Stimulated activated naive CD8-positive, alpha-beta T cell treated with anti-CD3 and anti-CD28 coated beads, Interleukin-15, Interleukin-2, amounts not matched to agents 100 ng/mL and 50 ng/mL, for 24 hours (primary cell): Measurements from ENCODE around the gene KLHL41.
"Not testable (repeated sequence)": the region's sequence is repeated elsewhere in the genome, so short reads cannot be mapped to it uniquely, and the experiment has no call there.

Experiments used
- H3K27ac Mint-ChIP-seq: one replicate; pipeline ENCODE4 v1.8.0; 2021; ENCODE audit warnings: mild to moderate bottlenecking, mixed read lengths
- H3K27me3 Mint-ChIP-seq: one replicate; pipeline ENCODE4 v1.8.0; 2021; ENCODE audit warnings: mixed read lengths
- H3K36me3 Mint-ChIP-seq: one replicate; pipeline ENCODE4 v1.8.0; 2021; ENCODE audit warnings: low read depth, mixed read lengths
- H3K4me1 Mint-ChIP-seq: one replicate; pipeline ENCODE4 v1.8.0; 2021; ENCODE audit warnings: low read depth, mixed read lengths
- H3K4me3 Mint-ChIP-seq: one replicate; pipeline ENCODE4 v1.8.0; 2021; ENCODE audit warnings: mild to moderate bottlenecking, mixed read lengths
- H3K9me3 Mint-ChIP-seq: one replicate; pipeline ENCODE4 v1.8.0; 2021; ENCODE audit warnings: mixed read lengths

KLHL41 gene

DNA sequence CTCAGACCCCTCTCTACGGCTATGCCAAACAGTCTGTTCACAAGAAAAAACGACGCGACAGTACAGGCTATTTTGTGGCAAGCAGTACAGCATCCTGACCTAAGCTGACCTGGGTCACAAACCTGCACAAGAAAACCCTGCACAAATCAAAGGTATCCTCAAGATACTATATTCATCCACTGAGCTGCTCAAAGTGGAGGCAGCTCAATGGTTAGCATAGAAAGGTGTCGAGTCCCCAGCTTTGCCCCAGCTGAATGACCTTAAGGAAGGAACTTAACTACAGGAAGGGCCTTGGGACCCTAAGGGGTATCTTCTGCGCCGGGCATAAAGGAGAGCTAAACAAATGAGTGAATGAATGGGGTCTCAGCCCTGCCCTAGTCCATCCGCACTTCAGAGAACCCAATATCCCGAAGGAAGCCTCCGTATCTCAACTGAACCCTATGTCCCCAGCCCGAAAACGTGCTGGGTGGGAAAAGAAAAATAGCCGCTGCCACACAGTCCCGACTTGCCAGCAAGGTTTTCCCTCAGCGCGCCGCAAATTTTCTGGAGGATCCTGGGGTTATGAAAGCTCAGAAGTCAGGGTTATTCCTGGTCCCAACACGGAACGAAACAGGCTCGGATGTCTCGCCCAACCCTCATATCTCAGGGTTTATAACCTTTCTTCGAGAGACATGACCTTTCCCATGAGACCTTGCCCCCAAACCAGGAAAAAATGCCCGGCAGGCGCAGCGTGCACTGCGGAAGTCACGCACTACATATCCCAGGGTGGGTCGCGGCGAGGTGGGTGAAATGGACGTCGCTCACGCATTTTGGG is 63.9 kb downstream of the KLHL41 start, which contains the start of gene FASTKD1:
TSS of gene FASTKD1 (minus strand) at position 706 of the 814 bp plus-strand sequence. CDS start 1,836 bp downstream, outside the sequence.
- peaks cover 23% of the 10 kb centered on the region for H3K4me1 Mint-ChIP-seq
- H3K4me3 Mint-ChIP-seq, result peak within 1 kb of the TSS; percentile 95
- H3K27ac Mint-ChIP-seq, result peak within 1 kb of the TSS; percentile 89
- H3K9me3 Mint-ChIP-seq, result no peaks in the 10 kb centered on the region
- peaks cover 20% of the 10 kb centered on the region for H3K36me3 Mint-ChIP-seq
- no peaks in the 10 kb centered on the region for H3K27me3 Mint-ChIP-seq

DNA sequence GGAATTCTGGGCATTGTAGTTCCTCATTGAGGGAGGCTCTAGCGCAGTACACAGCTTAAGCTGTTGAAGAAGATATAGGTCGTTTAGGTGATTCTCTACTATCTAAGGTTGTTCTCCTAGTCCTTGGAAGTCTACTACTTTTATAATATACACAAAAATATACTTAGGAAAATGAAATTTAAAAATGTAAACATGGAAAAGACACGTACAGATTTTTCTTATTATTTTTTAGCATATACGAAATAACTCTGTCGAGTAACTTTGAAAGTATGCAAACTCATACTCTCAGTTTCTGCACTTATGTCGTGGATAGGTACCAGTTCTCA is 64.4 kb downstream of the KLHL41 start:
- Mint-ChIP-seq H3K27me3 (peaks cover 4% of the 10 kb centered on the region), H3K27ac (peak overlapping the region; percentile 89), H3K9me3 (no peaks in the 10 kb centered on the region), H3K36me3 (peaks cover 19% of the 10 kb centered on the region), H3K4me1 (peaks cover 23% of the 10 kb centered on the region), H3K4me3 (peak overlapping the region; percentile 95)

DNA sequence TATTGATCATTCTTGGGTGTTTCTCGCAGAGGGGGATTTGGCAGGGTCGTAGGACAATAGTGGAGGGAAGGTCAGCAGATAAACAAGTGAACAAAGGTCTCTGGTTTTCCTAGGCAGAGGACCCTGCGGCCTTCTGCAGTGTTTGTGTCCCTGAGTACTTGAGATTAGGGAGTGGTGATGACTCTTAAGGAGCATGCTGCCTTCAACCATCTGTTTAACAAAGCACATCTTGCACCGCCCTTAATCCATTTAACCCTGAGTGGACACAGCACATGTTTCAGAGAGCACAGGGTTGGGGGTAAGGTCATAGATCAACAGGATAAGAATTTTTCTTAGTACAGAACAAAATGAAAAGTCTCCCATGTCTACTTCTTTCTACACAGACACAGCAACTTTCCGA is 65.0 kb downstream of the KLHL41 start:
- H3K9me3 Mint-ChIP-seq, H3K27ac Mint-ChIP-seq, H3K27me3 Mint-ChIP-seq: not testable (repeated sequence)
- H3K36me3 Mint-ChIP-seq, result peaks cover 15% of the 10 kb centered on the region
- H3K4me1 Mint-ChIP-seq, result peaks cover 23% of the 10 kb centered on the region
- H3K4me3 Mint-ChIP-seq, result peak overlapping the region; percentile 30

DNA sequence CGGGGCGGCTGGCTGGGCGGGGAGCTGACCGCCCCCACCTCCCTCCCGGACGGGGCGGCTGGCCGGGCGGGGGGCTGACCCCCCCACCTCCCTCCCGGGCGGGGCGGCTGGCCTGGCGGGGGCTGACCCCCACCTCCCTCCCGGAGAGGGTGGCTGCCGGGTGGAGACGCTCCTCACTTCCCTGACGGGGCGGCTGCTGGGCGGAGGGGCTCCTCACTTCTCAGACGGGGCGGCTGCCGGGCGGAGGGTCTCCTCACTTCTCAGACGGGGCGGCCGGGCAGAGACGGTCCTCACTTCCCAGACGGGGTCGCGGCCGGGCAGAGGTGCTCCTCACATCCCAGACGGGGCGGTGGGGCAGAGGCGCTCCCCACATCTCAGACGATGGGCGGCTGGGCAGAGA is 65.8 kb downstream of the KLHL41 start:
- H3K36me3 Mint-ChIP-seq, H3K9me3 Mint-ChIP-seq, H3K4me3 Mint-ChIP-seq, H3K27me3 Mint-ChIP-seq, H3K27ac Mint-ChIP-seq: not testable (repeated sequence)
- peaks cover 17% of the 10 kb centered on the region for H3K4me1 Mint-ChIP-seq
